Activated CD4-positive, alpha-beta T cell treated with anti-CD3 and anti-CD28 coated beads for 36 hours (primary cell): ENCODE data around the gene PLA2G4E. TPM values are rescaled to one million over a fixed set of nuclear protein-coding genes. Genes with fewer than 3 reads are reported as not detected.

Source experiments
- ATAC-seq: fragments of 200-7000 bp; cut with Tn5 transposase; one replicate; pipeline ENCODE4 v1.10.0; 2021; ENCODE audit warnings: mild to moderate bottlenecking, moderate library complexity
- CTCF ChIA-PET: fragments of 350-600 bp; sonication (Branson Sonifier 250); formaldehyde crosslinking; loops from one replicate; lab custom pipeline; 2021; ENCODE audit warnings: antibody characterized with exemption; lab: Charles Lee
- POLR2A ChIA-PET: fragments of 350-600 bp; sonication (Branson Sonifier 250); formaldehyde crosslinking; loops from one replicate; lab custom pipeline; 2021; ENCODE audit warnings: antibody characterized with exemption, inconsistent platforms; lab: Charles Lee
- DNase-seq: peaks from one replicate; pipeline ENCODE4 v3.0.0-alpha.2; 2020
- H3K27ac Mint-ChIP-seq: one replicate; pipeline ENCODE4 v1.8.0; 2021; ENCODE audit warnings: mixed read lengths
- H3K27me3 Mint-ChIP-seq: one replicate; pipeline ENCODE4 v1.8.0; 2021; ENCODE audit warnings: mixed read lengths
- H3K36me3 Mint-ChIP-seq: one replicate; pipeline ENCODE4 v1.8.0; 2021; ENCODE audit warnings: low read depth, mixed read lengths
- H3K4me1 Mint-ChIP-seq: one replicate; pipeline ENCODE4 v1.8.0; 2021; ENCODE audit warnings: mixed read lengths
- H3K4me3 Mint-ChIP-seq: one replicate; pipeline ENCODE4 v1.8.0; 2021; ENCODE audit warnings: mild to moderate bottlenecking, moderate library complexity, mixed read lengths
- H3K9me3 Mint-ChIP-seq: one replicate; pipeline ENCODE4 v1.8.0; 2021; ENCODE audit warnings: low read depth, mixed read lengths
- intact Hi-C, 2 experiments: fragments of 100-400 bp; cut with DNase I in 1 of 2; cut with micrococcal nuclease in 1 of 2; formaldehyde crosslinking; loops; one replicate each; pipeline versions ENCODE4 v1.14.2 to v1.15.1; 2022 to 2024; cut with DNase I, micrococcal nuclease
- total RNA-seq, 2 experiments: library from RNA; stranded (reverse); gene quantifications; one replicate each; pipeline ENCODE4 v1.2.3, GENCODE V29; 2021

Gene PLA2G4E
- total RNA-seq, 2 experiments from 2014 or later = not detected

- CTCF ChIA-PET = interaction anchor here (0.7 to 5.2 kb wide), 4 partner anchors 10 to 64 kb away, joined by 3 to 42 read pairs (median 7); no protein-coding TSS in a partner anchor
- POLR2A ChIA-PET = interaction anchor here (0.7 kb wide), 1 partner anchor 404 kb away, joined by 4 read pairs; no protein-coding TSS in a partner anchor
These were observed 32.2 kb upstream of the PLA2G4E start for GRCh38 chr15:42053010-42053409.

DNA sequence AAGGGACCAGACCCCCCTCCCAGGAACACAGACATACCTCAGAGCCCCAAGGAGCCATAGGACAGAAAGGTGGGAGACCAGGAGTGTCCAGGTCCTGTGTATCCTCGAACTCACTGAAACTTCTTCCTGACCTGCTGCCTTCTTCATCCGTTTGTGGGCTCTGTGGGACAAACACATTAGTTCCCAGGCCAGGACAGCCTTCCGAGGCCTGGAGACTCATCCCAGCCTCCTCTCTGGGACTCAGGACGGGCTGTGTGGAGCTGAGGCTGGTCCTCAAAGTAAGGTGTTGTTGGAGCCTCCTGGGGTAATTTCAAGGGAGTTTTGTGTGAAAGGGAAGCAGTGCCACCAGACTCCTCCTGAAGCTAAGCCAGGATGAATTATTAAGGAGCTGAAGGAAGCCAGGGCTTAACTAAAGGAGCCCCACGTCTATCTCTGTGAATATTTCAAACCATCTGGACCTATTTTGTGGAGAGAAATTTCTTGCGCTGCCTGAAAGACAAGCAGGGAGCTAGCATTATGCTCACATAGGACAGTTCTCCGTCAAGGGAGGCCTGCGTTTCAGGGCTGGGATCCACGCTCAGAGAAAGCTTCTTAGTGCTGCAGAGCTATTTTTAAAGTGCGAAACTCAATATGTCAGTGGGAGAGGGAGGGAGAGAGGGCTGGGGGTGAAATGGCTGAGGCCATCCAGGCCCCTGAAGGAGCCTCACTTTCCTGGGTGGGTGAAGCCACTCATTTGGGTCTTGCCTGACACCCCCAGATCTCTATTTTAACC, 29.8 kb upstream of the PLA2G4E start:
- POLR2A ChIA-PET = interaction anchor here (0.6 kb wide), 1 partner anchor 14 kb away, joined by 7 read pairs; no protein-coding TSS in a partner anchor
- CTCF ChIA-PET = interaction anchor here (0.6 to 1.3 kb wide), 5 partner anchors 25 to 575 kb away, joined by 3 to 4 read pairs (median 3); no protein-coding TSS in a partner anchor
- H3K27ac Mint-ChIP-seq = no peak overlapping the region

More at GRCh38 chr15:42053010-42053409, 32.2 kb upstream of the PLA2G4E start:
- H3K4me1 Mint-ChIP-seq = peaks cover 7% of the 10 kb centered on the region
- no peak for ATAC-seq
- H3K4me3 Mint-ChIP-seq = no peak overlapping the region
- H3K27ac Mint-ChIP-seq = no peak overlapping the region
- peaks cover 9% of the 10 kb centered on the region for H3K27me3 Mint-ChIP-seq
- no peak for DNase-seq
- no peaks in the 10 kb centered on the region for H3K9me3 Mint-ChIP-seq
- H3K36me3 Mint-ChIP-seq = no peaks in the 10 kb centered on the region
- intact Hi-C loops = no loop called here

DNA sequence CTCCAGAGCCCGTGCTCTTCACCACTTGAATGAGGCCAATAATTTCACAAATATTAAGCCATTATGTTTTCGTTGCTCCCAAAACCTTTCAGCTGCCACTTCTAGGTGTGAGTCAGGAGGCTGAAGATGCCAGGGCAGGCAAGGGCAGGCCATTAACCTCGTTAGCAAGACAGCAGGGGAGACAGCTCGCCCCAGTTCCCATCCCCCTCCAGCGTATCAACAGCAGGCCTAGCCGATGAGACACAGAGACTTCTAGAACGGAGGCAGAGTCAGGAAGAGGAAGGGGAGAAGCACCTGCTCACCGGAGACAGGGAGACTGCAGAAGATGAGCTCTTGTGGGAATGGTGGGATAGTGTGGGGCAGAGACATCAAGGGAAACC, 28.0 kb upstream of the PLA2G4E start:
- POLR2A ChIA-PET = no interaction called here
- Mint-ChIP-seq H3K4me3 (no peak overlapping the region), H3K4me1 (no peaks in the 10 kb centered on the region), H3K36me3 (no peaks in the 10 kb centered on the region), H3K9me3 (no peaks in the 10 kb centered on the region), H3K27me3 (no peaks in the 10 kb centered on the region), H3K27ac (no peak overlapping the region)
- no peak for ATAC-seq
- intact Hi-C loops = no loop called here
- no peak for DNase-seq
- CTCF ChIA-PET = interaction anchor here (0.6 to 1.2 kb wide), 3 partner anchors 8 to 53 kb away, joined by 3 read pairs; no protein-coding TSS in a partner anchor

More for the DNA sequence above, 29.8 kb upstream of the PLA2G4E start:
- Mint-ChIP-seq H3K4me3 (no peak overlapping the region), H3K4me1 (no peaks in the 10 kb centered on the region), H3K27me3 (no peaks in the 10 kb centered on the region), H3K9me3 (no peaks in the 10 kb centered on the region), H3K36me3 (no peaks in the 10 kb centered on the region)
- ATAC-seq (no peak), DNase-seq (no peak)
- intact Hi-C loops = no loop called here

DNA sequence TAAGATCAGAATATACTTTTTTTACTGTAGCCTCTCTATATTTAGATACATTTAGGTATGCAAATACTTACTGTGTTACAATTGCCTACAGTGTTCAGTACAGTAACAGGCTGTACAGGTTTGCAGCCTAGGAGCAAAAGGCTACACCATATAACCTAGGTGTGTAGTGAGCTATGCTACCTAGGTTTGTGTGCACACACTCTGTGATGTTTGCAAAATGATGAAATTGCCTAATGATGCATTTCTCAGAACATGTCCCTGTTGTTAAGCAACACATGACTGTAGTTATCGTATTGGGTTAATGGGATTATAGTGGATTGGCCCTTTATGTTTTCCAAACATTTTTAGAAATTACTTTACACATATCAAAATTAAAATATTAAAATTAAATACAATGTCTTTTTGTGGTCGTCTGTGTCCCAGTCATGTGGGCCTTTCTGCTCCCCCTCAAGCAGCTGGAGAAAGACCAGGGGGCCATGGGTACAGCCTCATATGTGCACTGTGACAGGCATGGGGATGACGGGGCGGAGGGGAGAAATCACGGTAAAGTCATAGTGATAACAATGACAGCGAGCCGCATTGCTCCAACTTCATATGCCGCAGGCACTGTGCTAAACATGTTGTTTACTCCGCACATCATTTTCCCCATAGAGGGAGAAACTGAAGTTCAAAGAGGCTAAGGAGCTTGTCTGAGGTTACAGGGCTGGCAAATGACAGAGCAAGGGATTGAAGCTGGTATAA, 27.4 kb upstream of the PLA2G4E start:
- no peak for ATAC-seq
- no peaks in the 10 kb centered on the region for H3K36me3 Mint-ChIP-seq
- H3K9me3 Mint-ChIP-seq = no peaks in the 10 kb centered on the region
- no peaks in the 10 kb centered on the region for H3K27me3 Mint-ChIP-seq
- H3K4me1 Mint-ChIP-seq = no peaks in the 10 kb centered on the region
- intact Hi-C loops = no loop called here
- ChIA-PET POLR2A (interaction anchor here (0.5 kb wide), 2 partner anchors 221 to 272 kb away, joined by 3 to 4 read pairs; no protein-coding TSS in a partner anchor), CTCF (interaction anchor here (0.6 to 1.2 kb wide), 3 partner anchors 8 to 52 kb away, joined by 3 read pairs; no protein-coding TSS in a partner anchor)
- no peak for DNase-seq
- H3K4me3 Mint-ChIP-seq = no peak overlapping the region
- H3K27ac Mint-ChIP-seq = no peak overlapping the region

DNA sequence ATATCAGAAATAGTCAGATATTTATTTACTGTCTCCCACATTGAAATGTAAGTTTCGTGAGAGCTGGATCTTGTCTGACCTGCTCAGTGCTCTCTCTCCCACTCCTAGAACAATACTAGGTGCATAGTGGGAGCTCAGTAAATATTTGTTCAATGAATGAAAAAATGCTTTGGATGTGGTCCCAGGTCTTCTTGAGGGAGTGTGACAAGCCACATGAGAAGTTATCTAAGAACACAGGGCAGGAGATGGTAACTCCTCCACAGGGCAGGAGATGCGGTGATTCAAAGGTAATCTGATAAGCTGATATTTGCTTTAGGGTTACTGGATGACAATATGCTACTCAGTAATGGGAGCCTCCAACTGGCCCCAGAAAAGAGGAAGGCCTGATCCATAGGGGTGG, 25.8 kb upstream of the PLA2G4E start:
- intact Hi-C loops = no loop called here
- no peaks in the 10 kb centered on the region for H3K4me1 Mint-ChIP-seq
- H3K27me3 Mint-ChIP-seq = peaks cover under 1% of the 10 kb centered on the region
- no peaks in the 10 kb centered on the region for H3K36me3 Mint-ChIP-seq
- no peaks in the 10 kb centered on the region for H3K9me3 Mint-ChIP-seq
- H3K27ac Mint-ChIP-seq = no peak overlapping the region
- no peak overlapping the region for H3K4me3 Mint-ChIP-seq
- DNase-seq (no peak), ATAC-seq (no peak)
- CTCF ChIA-PET = interaction anchor here (1.9 kb wide), 1 partner anchor 10 kb away, joined by 6 read pairs; no protein-coding TSS in a partner anchor
- POLR2A ChIA-PET = no interaction called here

DNA sequence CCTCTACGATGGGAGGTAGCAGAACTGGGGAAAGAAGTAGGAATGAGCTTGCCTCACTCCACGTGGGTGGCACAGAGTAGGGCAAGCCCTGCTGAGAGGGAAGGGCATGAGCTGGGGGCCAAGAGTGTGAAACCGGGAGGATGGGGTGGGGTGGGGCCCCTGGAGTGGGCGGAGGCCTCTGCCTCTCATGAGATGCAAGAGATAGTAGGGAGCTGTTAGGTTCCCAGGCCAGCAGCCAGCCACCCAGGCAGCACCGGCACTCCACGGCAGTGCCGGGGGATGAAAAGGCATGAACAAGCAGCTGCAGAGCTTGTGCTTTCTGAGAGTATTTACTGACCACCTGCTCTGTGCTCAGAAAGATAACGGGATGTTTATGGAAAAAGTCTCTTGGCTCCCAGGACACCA, 24.4 kb upstream of the PLA2G4E start:
- Mint-ChIP-seq H3K27ac (no peak overlapping the region), H3K27me3 (peaks cover 2% of the 10 kb centered on the region), H3K36me3 (no peaks in the 10 kb centered on the region), H3K9me3 (no peaks in the 10 kb centered on the region), H3K4me1 (no peaks in the 10 kb centered on the region), H3K4me3 (no peak overlapping the region)
- DNase-seq = no peak
- intact Hi-C loops = no loop called here
- CTCF ChIA-PET = interaction anchor here (0.6 to 1.9 kb wide), 3 partner anchors 12 to 1908 kb away, joined by 3 to 6 read pairs (median 3); no protein-coding TSS in a partner anchor
- POLR2A ChIA-PET = no interaction called here
- no peak for ATAC-seq

- Mint-ChIP-seq H3K27ac (no peak overlapping the region), H3K36me3 (no peaks in the 10 kb centered on the region), H3K4me3 (no peak overlapping the region), H3K4me1 (no peaks in the 10 kb centered on the region), H3K9me3 (no peaks in the 10 kb centered on the region), H3K27me3 (peaks cover 2% of the 10 kb centered on the region)
- DNase-seq = no peak
- POLR2A ChIA-PET = no interaction called here
- peak; percentile 16 for ATAC-seq
- intact Hi-C loops = no loop called here
- CTCF ChIA-PET = interaction anchor here (0.7 to 1.3 kb wide), 3 partner anchors 42 to 83 kb away, joined by 3 read pairs; no protein-coding TSS in a partner anchor
These were observed 22.0 kb upstream of the PLA2G4E start for GRCh38 chr15:42042602-42043400.

GRCh38 chr15:42038401-42038800, 17.6 kb upstream of the PLA2G4E start:
- no peak for ATAC-seq
- Mint-ChIP-seq H3K27me3 (peaks cover 2% of the 10 kb centered on the region), H3K4me1 (peaks cover 7% of the 10 kb centered on the region), H3K27ac (no peak overlapping the region), H3K9me3 (no peaks in the 10 kb centered on the region), H3K4me3 (no peak overlapping the region), H3K36me3 (no peaks in the 10 kb centered on the region)
- POLR2A ChIA-PET = no interaction called here
- CTCF ChIA-PET = interaction anchor here (1.0 kb wide), 1 partner anchor 48 kb away, joined by 3 read pairs; no protein-coding TSS in a partner anchor
- intact Hi-C loops = no loop called here
- no peak for DNase-seq

- H3K4me1 Mint-ChIP-seq = peaks cover 11% of the 10 kb centered on the region
- DNase-seq (no peak), ATAC-seq (no peak)
- ChIA-PET CTCF (interaction anchor here (0.6 to 0.9 kb wide), 4 partner anchors 15 to 1241 kb away, joined by 3 to 5 read pairs (median 3); no protein-coding TSS in a partner anchor), POLR2A (interaction anchor here (0.5 kb wide), 1 partner anchor 174 kb away, joined by 7 read pairs; no protein-coding TSS in a partner anchor)
- H3K27ac Mint-ChIP-seq = no peak overlapping the region
- no peak overlapping the region for H3K4me3 Mint-ChIP-seq
- H3K9me3 Mint-ChIP-seq = no peaks in the 10 kb centered on the region
- intact Hi-C loops = no loop called here
- H3K36me3 Mint-ChIP-seq = no peaks in the 10 kb centered on the region
- peaks cover 2% of the 10 kb centered on the region for H3K27me3 Mint-ChIP-seq
These were observed 16.8 kb upstream of the PLA2G4E start for GRCh38 chr15:42037656-42038055.

- intact Hi-C loops = no loop called here
- ATAC-seq (no peak), DNase-seq (no peak)
- CTCF ChIA-PET = interaction anchor here (0.6 to 0.9 kb wide), 4 partner anchors 15 to 1241 kb away, joined by 3 to 5 read pairs (median 3); no protein-coding TSS in a partner anchor
- H3K4me3 Mint-ChIP-seq = no peak overlapping the region
- peaks cover 2% of the 10 kb centered on the region for H3K27me3 Mint-ChIP-seq
- H3K27ac Mint-ChIP-seq = no peak overlapping the region
- H3K9me3 Mint-ChIP-seq = no peaks in the 10 kb centered on the region
- H3K36me3 Mint-ChIP-seq = no peaks in the 10 kb centered on the region
- peaks cover 11% of the 10 kb centered on the region for H3K4me1 Mint-ChIP-seq
- POLR2A ChIA-PET = interaction anchor here (0.7 kb wide), 1 partner anchor 26 kb away, joined by 4 read pairs; no protein-coding TSS in a partner anchor
These were observed 16.1 kb upstream of the PLA2G4E start for GRCh38 chr15:42036966-42037365.
